Measurements from ENCODE around the gene CCM2L.

CCM2L gene

GRCh38 chr20:31991339-31991705, 18.9 kb upstream of the CCM2L start:
- in situ Hi-C loops (cut with HindIII; ENCODE audit: low sequenced_read_pairs), result no loop called here

GRCh38 chr20:31992086-31992485, 18.2 kb upstream of the CCM2L start:
- in situ Hi-C loops (cut with HindIII; ENCODE audit: low sequenced_read_pairs), result no loop called here

- in situ Hi-C loops (cut with HindIII; ENCODE audit: low sequenced_read_pairs), result no loop called here
These were observed 13.2 kb upstream of the CCM2L start for GRCh38 chr20:31996996-31997395.

- in situ Hi-C loops (cut with HindIII; ENCODE audit: low sequenced_read_pairs), result no loop called here
These were observed 12.0 kb upstream of the CCM2L start for GRCh38 chr20:31998246-31998645.

GRCh38 chr20:32003325-32003724, 6.9 kb upstream of the CCM2L start:
- in situ Hi-C loops (cut with HindIII; ENCODE audit: low sequenced_read_pairs), result no loop called here

GRCh38 chr20:32004963-32005362, 5.3 kb upstream of the CCM2L start:
- in situ Hi-C loops (cut with HindIII; ENCODE audit: low sequenced_read_pairs), result no loop called here

GRCh38 chr20:32006053-32006452, 4.2 kb upstream of the CCM2L start:
- in situ Hi-C loops (cut with HindIII; ENCODE audit: low sequenced_read_pairs), result no loop called here

- in situ Hi-C loops (cut with HindIII; ENCODE audit: low sequenced_read_pairs), result no loop called here
These were observed 3.1 kb upstream of the CCM2L start for GRCh38 chr20:32006841-32007786.

GRCh38 chr20:32007787-32008616, 2.2 kb upstream of the CCM2L start:
- in situ Hi-C loops (cut with HindIII; ENCODE audit: low sequenced_read_pairs), result no loop called here

GRCh38 chr20:32009564-32009963, 674 bp upstream of the CCM2L start:
- in situ Hi-C loops (cut with HindIII; ENCODE audit: low sequenced_read_pairs), result no loop called here

GRCh38 chr20:32010666-32011065, 428 bp downstream of the CCM2L start:
- in situ Hi-C loops (cut with HindIII; ENCODE audit: low sequenced_read_pairs), result no loop called here

GRCh38 chr20:32012159-32012688, 2.0 kb downstream of the CCM2L start:
- in situ Hi-C loops (cut with HindIII; ENCODE audit: low sequenced_read_pairs), result no loop called here

- in situ Hi-C loops (cut with HindIII; ENCODE audit: low sequenced_read_pairs), result no loop called here
These were observed 3.1 kb downstream of the CCM2L start for GRCh38 chr20:32013326-32013725.

- in situ Hi-C loops (cut with HindIII; ENCODE audit: low sequenced_read_pairs), result no loop called here
These were observed 7.5 kb downstream of the CCM2L start for GRCh38 chr20:32017711-32018251.

GRCh38 chr20:32018269-32019155, 8.3 kb downstream of the CCM2L start:
- in situ Hi-C loops (cut with HindIII; ENCODE audit: low sequenced_read_pairs), result no loop called here

- in situ Hi-C loops (cut with HindIII; ENCODE audit: low sequenced_read_pairs), result no loop called here
These were observed 8.9 kb downstream of the CCM2L start for GRCh38 chr20:32019156-32019510.

GRCh38 chr20:32019563-32020463, 9.6 kb downstream of the CCM2L start:
- in situ Hi-C loops (cut with HindIII; ENCODE audit: low sequenced_read_pairs), result loop anchor here (10.0 kb wide), 1 partner anchor 65 kb away; no protein-coding TSS in a partner anchor

GRCh38 chr20:32021091-32021490, 10.9 kb downstream of the CCM2L start:
- in situ Hi-C loops (cut with HindIII; ENCODE audit: low sequenced_read_pairs), result loop anchor here (10.0 kb wide), 1 partner anchor 64 kb away; no protein-coding TSS in a partner anchor

GRCh38 chr20:32024683-32025295, 14.6 kb downstream of the CCM2L start:
- in situ Hi-C loops (cut with HindIII; ENCODE audit: low sequenced_read_pairs), result loop anchor here (10.0 kb wide), 1 partner anchor 60 kb away; no protein-coding TSS in a partner anchor

All from endothelial cell of hepatic sinusoid (primary cell).